ENCODE results near the gene RAPGEF6. TPM values are rescaled to one million over a fixed set of nuclear protein-coding genes. Genes with fewer than 3 reads are reported as not detected.
"Not testable (repeated sequence)": the region's sequence is repeated elsewhere in the genome, so short reads cannot be mapped to it uniquely, and the experiment has no call there.

The RAPGEF6 gene
- polyA plus RNA-seq, 3 donors = 1.2 to 3.2 (median 1.9) TPM

GRCh38 chr5:131418846-131419245 lies 216.2 kb downstream of the RAPGEF6 start:
- WGBS, 3 donors = 91 to 94% (median 93%) methylated on average over 7 of the region's 7 CpGs

GRCh38 chr5:131417240-131417869 lies 217.7 kb downstream of the RAPGEF6 start:
- H3K27ac ChIP-seq (ENCODE audit: low read depth, low read length) = no peak overlapping the region
- 12 to 22% (median 20%) methylated on average over 7 of the region's 7 CpGs for WGBS, 3 donors

More at GRCh38 chr5:131418846-131419245, 216.2 kb downstream of the RAPGEF6 start:
- no peak overlapping the region for H3K27ac ChIP-seq (ENCODE audit: low read depth, low read length)

GRCh38 chr5:131416729-131417128 lies 218.3 kb downstream of the RAPGEF6 start:
- WGBS, 3 donors = 57 to 71% (median 70%) methylated on average over 3 of the region's 3 CpGs
- no peak overlapping the region for H3K27ac ChIP-seq (ENCODE audit: low read depth, low read length)

- WGBS, 3 donors = 72 to 87% (median 78%) methylated on average over 4 of the region's 4 CpGs
- no peak overlapping the region for H3K27ac ChIP-seq (ENCODE audit: low read depth, low read length)
Observed at GRCh38 chr5:131413605-131414559, 221.1 kb downstream of the RAPGEF6 start.

- 58 to 95% (median 91%) methylated on average over 6 of the region's 6 CpGs for WGBS, 3 donors
- H3K27ac ChIP-seq (ENCODE audit: low read depth, low read length) = no peak overlapping the region
Observed at GRCh38 chr5:131406975-131407638, 227.9 kb downstream of the RAPGEF6 start.

GRCh38 chr5:131406076-131406475 lies 229.0 kb downstream of the RAPGEF6 start:
- no peak overlapping the region for H3K27ac ChIP-seq (ENCODE audit: low read depth, low read length)
- 81 to 88% (median 82%) methylated on average over 2 of the region's 2 CpGs for WGBS, 3 donors

GRCh38 chr5:131405674-131406073 lies 229.4 kb downstream of the RAPGEF6 start:
- H3K27ac ChIP-seq (ENCODE audit: low read depth, low read length) = no peak overlapping the region
- 90 to 96% (median 93%) methylated on average over 2 of the region's 2 CpGs for WGBS, 3 donors

- H3K27ac ChIP-seq (ENCODE audit: low read depth, low read length) = no peak overlapping the region
- WGBS, 3 donors = 97 to 98% (median 97%) methylated on average over 3 of the region's 3 CpGs
Observed at GRCh38 chr5:131400585-131400984, 234.4 kb downstream of the RAPGEF6 start.

GRCh38 chr5:131399007-131399406 lies 236.0 kb downstream of the RAPGEF6 start:
- 96 to 98% (median 96%) methylated on average over 6 of the region's 6 CpGs for WGBS, 3 donors

GRCh38 chr5:131396630-131397273 lies 238.3 kb downstream of the RAPGEF6 start:
- no peak overlapping the region for H3K27ac ChIP-seq (ENCODE audit: low read depth, low read length)
- WGBS, 3 donors = 77 to 90% (median 79%) methylated on average over 5 of the region's 5 CpGs

More at GRCh38 chr5:131399007-131399406, 236.0 kb downstream of the RAPGEF6 start:
- H3K27ac ChIP-seq (ENCODE audit: low read depth, low read length) = not testable (repeated sequence)

GRCh38 chr5:131396015-131396414 lies 239.0 kb downstream of the RAPGEF6 start:
- 91 to 95% (median 93%) methylated on average over 3 of the region's 3 CpGs for WGBS, 3 donors
- no peak overlapping the region for H3K27ac ChIP-seq (ENCODE audit: low read depth, low read length)

- 31 to 81% (median 80%) methylated on average over 4 of the region's 4 CpGs for WGBS, 3 donors
- no peak overlapping the region for H3K27ac ChIP-seq (ENCODE audit: low read depth, low read length)
Observed at GRCh38 chr5:131394128-131394527, 240.9 kb downstream of the RAPGEF6 start.

GRCh38 chr5:131393498-131393968 lies 241.5 kb downstream of the RAPGEF6 start:
- H3K27ac ChIP-seq (ENCODE audit: low read depth, low read length) = no peak overlapping the region
- 40 to 74% (median 62%) methylated on average over 5 of the region's 5 CpGs for WGBS, 3 donors

GRCh38 chr5:131392466-131393095 lies 242.4 kb downstream of the RAPGEF6 start:
- no peak overlapping the region for H3K27ac ChIP-seq (ENCODE audit: low read depth, low read length)
- 67 to 90% (median 84%) methylated on average over 5 of the region's 5 CpGs for WGBS, 3 donors

- H3K27ac ChIP-seq (ENCODE audit: low read depth, low read length) = no peak overlapping the region
- WGBS, 3 donors = 49 to 54% (median 53%) methylated on average over 1 of the region's 1 CpG
Observed at GRCh38 chr5:131389869-131390265, 245.2 kb downstream of the RAPGEF6 start.

- H3K27ac ChIP-seq (ENCODE audit: low read depth, low read length) = no peak overlapping the region
- 79 to 93% (median 80%) methylated on average over 4 of the region's 4 CpGs for WGBS, 3 donors
Observed at GRCh38 chr5:131389096-131389868, 245.7 kb downstream of the RAPGEF6 start.

- no peak overlapping the region for H3K27ac ChIP-seq (ENCODE audit: low read depth, low read length)
- WGBS, 3 donors = 92 to 96% (median 96%) methylated on average over 6 of the region's 6 CpGs
Observed at GRCh38 chr5:131387255-131387654, 247.8 kb downstream of the RAPGEF6 start.
